ENCODE results near the gene HEBP1.

DNA sequence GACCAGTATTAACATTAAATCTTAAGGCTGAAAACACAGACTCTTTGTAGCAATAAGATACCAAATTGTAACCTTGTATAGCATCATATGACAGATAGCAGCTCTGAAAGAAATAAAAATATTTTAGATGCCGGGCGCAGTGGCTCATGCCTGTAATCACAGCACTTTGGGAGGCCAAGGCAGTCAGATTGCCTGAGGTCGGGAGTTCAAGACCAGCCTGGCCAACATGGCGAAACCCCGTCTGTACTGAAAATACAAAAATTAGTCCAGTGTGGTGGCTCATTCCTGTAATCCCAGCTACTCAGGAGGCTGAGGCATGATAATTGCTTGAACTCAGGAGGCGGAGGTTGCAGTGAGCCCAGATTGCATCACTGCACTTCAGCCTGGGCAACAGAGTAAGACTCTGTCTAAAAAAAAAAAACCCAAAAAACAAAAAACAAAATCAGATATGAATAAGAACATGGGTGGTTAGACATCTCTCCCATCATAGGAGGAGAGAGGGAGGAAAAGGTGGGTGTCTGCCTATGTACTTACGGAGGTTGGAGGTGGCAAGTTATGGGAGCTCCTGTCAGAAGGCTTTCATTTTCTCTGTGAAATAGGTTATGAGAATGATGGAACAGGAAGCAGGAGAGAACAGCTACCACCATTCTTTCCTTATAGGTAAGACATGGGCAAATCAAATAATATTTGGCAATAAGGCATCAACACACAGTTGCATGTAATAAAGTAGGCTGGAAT lies 7.6 kb upstream of the HEBP1 start:
- TF ChIP-seq, protein P1, sequence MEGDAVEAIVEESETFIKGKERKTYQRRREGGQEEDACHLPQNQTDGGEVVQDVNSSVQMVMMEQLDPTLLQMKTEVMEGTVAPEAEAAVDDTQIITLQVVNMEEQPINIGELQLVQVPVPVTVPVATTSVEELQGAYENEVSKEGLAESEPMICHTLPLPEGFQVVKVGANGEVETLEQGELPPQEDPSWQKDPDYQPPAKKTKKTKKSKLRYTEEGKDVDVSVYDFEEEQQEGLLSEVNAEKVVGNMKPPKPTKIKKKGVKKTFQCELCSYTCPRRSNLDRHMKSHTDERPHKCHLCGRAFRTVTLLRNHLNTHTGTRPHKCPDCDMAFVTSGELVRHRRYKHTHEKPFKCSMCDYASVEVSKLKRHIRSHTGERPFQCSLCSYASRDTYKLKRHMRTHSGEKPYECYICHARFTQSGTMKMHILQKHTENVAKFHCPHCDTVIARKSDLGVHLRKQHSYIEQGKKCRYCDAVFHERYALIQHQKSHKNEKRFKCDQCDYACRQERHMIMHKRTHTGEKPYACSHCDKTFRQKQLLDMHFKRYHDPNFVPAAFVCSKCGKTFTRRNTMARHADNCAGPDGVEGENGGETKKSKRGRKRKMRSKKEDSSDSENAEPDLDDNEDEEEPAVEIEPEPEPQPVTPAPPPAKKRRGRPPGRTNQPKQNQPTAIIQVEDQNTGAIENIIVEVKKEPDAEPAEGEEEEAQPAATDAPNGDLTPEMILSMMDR (IDR thresholded peaks at IDR 0.05): no peak
- no peak for TF ChIP-seq EZH2phosphoT487 (IDR thresholded peaks at IDR 0.05)
